Globus pallidus (tissue), 1 donor: ENCODE data around the gene DENR.
"Not testable (repeated sequence)": the region's sequence is repeated elsewhere in the genome, so short reads cannot be mapped to it uniquely, and the experiment has no call there.

ENCODE experiments used
- DNase-seq: peaks from one replicate; pipeline ENCODE4 v3.0.0-alpha.2; 2015; ENCODE audit warnings: low spot score

Gene DENR, protein sequence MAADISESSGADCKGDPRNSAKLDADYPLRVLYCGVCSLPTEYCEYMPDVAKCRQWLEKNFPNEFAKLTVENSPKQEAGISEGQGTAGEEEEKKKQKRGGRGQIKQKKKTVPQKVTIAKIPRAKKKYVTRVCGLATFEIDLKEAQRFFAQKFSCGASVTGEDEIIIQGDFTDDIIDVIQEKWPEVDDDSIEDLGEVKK

DNA sequence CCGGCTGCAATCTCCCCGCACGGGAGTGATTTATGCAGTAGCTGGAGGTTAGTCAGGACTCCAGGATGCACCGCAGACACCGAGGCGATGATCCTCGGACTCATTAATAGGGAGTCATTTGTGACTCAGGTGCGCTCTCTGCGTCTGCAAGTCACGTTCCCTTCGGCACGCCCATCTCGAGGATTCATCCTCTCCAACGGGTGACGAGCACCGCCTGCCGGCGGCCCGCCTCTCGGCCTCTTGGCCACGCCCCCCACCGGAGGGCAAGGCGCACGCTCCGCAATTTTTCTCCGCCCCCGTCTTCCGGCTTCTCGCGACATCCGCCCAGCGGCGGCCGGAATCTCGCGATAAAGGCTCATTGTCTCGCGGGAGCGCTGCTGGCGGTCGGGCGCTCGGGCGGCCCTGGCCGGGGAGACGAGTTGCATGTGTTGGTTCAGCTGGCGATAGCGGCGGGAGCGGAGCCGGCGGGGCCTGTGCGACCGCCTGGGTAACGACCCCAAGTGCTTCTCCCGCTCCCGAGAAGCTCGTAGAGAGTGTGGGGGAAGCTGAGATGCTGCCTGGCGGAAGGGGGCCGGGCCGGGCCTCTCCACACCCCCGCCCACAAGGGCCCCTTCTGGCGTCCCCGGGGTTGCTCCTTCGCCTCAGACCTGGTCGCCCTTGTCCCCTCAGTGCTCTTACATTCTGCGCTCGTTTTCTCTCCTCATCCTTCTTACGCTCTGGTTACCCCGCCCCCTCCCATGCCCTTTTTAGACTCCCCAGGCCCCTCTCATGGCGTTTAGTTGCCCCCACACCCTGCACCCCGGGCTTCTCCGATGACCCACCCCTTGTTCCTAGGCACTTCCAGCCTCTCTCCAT lies at the start of gene DENR:
DENR (plus strand) TSS at position 361 of the 855 bp plus-strand sequence. CDS start 878 bp downstream, outside the sequence.
- peak; percentile 93 for DNase-seq

DNA sequence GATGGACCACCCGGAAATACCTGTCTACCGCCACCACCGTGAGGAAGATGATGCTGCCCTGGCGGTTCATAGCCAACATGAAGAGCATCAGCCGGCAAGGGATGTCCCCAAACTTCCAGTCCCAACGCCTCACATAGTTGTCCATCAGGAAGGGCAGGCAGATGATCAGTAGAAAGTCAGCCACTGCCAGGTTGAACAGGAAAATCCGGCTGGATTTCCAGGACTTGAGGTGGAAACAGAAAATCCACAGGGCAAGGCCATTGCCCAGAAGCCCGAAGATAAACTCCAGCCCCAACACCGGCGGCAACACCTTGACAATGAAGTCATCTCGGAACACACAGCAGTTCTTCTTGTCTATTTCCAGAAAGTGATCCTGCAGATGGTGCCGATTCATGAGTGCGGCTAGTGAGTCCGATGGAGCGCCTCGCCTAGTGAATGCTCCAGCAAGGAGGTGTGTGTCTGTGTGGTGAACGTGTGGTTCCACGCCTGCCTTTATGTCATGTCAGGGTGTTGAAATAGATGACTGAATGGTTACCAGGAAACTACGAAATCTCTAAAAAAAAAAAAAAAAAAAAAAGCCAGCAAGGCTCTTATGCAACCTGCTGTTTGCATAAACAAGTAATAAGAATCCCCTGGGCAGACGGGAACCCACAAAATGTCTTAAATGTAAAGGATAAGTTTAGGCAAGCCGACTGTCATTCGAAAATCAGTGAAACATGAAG lies 49.6 kb upstream of the DENR start, which contains the start of gene HCAR2:
HCAR2 (minus strand) TSS at position 468 of the 722 bp plus-strand sequence; CDS start at position 394, 74 bp downstream.
- not testable (repeated sequence) for DNase-seq

DNA sequence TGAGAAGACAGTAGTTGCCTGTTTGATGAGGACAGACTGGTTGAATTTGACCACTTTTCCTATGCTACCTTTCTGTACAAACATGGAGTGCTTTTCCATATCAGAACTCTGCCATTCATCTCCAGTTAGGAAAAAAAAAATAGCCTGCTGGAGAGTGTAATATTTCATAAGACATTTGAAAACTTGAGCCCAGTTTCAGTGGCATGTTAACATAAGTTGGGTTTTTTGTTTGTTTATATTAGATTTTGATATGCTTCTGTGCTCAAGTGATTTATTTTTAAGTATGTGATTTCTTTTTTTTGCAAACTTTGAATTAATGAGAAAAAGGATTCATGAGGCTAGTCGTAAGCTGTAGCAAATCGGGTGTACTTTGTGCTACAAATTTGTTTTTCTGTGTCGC lies 48.8 kb upstream of the DENR start:
- DNase-seq, result not testable (repeated sequence)

DNA sequence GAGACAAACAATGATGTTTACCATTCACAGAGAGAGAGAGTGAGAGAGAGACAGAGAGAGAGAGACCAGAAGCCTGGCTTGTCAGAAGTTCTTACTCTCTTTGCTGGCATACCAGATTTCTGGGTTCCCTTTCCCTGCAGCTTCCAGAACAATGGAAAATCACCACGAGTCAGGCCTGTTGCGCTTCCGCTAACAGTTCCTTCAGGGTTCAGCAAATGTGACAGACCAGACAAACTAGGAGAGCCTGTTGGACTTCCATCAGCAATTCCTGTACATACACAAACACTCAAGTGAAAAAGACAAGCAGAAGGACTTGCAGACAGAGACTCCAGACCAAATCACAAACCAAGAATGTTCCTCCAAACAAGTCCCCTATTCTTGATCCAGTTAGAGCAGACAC lies 43.3 kb upstream of the DENR start:
- not testable (repeated sequence) for DNase-seq

DNA sequence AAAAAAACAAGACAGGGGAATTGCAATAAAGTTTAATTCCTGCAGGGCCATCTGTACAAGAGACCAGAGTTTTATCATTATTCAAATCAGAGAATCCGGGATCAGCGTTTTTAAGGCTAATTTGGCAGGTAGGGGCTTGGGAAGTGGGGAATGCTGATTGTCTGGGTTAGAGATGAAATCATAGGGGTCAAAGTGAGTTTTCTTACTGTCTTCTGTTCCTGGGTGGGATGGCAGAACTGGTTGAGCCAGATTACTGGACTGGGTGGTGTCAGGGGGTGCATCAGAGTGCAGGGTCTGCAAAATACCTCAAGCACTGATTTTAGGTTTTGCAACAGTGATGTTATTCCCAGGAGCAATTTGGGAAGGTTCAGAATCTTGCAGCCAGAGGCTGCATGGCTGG lies 42.3 kb upstream of the DENR start:
- DNase-seq, result not testable (repeated sequence)

DNA sequence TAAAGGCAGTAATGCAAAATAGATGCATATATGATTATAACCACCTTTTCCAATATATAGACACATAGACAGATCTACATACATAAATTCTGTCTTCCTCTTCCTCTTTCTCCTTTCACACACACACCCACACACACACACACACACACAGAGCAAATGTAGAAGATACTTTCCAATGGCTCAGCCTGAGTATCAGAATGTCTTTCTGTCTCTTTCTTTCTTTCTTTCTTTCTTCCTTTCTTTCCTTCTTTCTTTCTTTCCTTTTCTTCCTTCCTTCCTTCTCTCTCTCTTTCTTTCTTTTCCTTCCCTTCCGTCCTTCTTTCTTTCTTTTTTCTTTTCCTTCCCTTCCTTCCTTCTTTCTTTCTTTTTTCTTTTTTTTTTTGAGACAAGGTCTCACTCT lies 41.4 kb upstream of the DENR start:
- not testable (repeated sequence) for DNase-seq

DNA sequence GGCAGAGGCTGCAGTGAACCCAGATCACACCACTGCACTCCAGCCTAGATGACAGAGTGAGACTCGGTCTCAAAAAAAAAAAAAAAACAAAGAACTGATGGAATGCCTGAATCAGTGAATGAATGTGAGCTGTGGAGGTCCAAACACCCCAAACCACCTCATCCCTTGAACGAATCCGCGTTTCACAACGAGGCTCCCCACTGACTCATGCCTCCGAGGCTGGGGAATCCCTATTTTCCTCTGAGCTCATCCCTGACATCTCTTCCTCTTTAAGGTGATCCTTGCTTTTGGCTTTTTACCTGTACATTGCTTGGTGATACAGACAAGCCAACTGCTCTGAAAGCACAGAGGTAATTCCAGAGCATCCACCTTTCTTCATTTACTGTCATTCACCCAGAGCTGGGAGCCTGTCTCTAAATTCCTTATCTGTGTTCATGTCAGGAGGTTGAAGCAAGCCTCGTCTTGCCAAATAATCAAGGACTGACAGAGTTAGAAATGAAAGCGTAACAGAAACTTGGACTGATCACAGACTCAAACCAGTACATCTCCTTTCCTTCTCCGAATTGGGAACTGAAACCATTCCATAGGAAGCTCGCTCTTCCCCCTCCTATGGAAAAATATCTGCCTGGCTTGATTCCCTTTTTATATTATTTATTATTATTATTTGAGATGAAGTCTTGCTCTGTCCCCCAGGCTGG lies 39.0 kb upstream of the DENR start:
- DNase-seq, result not testable (repeated sequence)

DNA sequence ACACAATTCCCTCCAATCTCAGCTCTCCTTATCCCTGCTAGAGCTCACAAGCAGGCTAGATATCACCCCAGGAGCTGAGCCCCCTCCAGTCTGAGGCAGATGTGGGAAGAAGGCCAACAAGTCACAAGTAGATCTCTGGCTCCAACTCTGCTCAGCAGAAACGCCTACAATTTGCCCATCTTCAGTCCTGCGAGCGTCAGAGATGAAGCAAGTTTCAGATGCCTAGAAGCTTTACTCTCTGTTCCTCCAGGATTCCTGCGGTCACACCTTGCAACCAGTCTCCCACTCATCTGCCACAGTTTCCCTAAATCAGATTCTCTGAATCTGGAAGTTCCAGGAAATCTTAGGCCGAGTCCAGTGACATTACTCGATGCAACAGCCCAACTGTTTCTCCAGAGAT lies 37.4 kb upstream of the DENR start:
- DNase-seq, result not testable (repeated sequence)

DNA sequence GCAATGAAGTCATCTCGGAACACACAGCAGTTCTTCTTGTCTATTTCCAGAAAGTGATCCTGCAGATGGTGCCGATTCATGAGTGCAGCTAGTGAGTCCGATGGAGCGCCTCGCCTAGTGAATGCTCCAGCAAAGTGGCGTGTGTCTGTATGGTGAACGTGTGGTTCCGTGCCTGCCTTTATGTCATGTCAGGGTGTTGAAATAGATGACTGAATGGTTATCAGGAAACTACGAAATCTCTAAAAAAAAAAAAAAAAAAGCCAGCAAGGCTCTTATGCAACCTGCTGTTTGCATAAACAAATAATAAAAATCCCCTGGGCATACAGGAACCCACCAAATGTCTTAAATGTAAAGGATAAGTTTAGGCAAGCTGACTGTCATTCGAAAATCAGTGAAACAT lies 36.0 kb upstream of the DENR start, which contains the start of gene HCAR3:
HCAR3 (minus strand) TSS at position 154 of the 400 bp plus-strand sequence; CDS start at position 80, 74 bp downstream.
- not testable (repeated sequence) for DNase-seq

DNA sequence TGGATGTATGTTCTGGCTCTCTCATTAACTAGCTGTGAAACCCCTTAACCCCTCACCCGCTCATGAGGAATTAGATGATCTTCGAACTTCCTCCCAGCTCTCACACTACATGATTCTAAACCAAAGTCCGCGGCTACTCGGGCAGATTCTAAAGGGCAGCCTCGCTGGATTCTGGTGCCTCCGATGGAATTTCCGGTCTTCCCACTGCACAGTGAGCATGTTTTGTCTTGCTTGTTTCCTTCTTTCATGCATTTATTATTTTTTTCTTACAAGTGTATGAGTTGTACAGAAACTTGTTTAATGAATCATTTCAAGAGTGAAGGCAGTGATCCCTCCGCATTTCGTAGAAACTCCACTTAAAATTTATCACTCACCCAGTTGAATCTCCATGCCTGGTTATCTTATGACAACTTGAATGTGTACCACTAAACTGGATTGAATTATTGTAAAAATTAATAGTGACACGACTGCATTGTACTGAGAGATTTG lies 31.5 kb upstream of the DENR start:
- no peak for DNase-seq

DNA sequence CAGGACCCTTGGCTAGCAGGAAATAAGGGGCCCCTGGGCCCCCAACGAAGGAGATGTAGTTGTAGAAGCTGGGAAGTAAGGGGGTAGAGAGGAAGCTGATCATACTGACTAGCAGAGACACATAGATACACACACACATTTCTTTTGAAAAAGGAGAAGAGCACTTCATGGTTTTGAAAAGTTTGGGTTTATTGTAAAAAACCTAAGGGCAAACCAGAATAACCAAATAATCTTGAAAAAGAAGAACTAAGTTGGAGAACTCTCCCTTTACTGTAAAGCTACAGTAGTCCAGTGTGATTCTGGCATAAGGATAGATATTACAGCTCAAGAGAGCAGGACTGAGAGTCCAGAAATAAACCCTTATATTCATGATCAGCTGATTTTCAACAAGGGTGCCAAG lies 30.2 kb upstream of the DENR start:
- no peak for DNase-seq

DNA sequence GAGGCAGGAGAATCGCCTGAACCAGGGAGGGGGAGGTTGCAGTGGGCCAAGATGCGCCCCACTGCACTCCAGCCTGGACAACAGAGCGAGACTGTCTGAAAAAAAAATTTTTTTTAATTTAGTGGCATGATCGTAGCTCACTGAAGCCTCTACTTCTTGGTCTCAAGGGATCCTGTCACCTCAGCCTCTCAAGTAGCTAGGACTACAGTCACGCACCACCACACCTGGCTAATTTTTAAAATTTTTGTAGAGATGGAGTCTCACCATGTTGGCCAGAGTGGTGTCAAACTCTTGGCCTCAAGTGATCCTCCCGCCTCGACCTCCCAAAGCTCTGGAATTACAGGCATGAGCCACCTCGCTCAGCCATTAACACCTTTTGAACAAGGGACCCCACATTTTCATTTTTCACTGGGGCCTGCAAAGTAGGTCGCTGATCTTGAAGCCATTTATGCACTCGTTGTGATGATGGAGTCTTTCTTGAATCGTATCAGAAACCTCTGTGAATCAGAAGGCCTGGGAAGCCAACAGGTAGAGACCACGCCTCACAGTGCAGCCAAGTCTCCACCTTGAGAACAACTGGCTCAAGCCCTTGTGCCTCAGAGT lies 27.9 kb upstream of the DENR start:
- DNase-seq, result no peak

DNA sequence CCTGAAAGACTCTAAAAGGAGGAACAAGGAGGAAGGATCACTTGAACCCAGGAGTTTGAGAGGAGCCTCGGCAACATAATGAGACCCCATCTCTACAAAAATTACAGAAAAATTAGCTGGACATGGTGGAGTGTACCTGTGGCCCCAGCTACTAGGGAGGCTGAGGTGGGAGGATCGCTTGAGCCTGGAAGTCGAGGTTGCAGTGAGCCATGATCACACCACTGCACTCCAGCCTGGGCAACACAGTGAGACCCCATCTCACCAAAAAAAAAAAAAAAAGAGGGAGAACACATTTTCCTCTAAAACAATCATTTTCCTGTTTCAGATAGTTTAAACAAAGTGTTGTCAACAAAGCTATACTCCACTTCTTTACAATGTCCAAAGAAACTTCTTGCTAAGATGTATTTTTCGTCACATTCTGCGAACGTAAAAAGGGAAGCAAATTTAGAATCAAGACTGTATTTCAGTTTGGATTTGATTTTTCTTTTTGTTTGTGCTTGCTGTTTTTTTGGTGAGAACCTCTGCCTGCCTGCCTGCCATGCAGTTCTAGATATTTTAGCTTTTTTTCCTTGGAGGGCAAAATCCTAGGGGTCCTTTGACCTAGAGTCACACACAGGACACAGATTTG lies 27.1 kb upstream of the DENR start:
- DNase-seq, result no peak

DNA sequence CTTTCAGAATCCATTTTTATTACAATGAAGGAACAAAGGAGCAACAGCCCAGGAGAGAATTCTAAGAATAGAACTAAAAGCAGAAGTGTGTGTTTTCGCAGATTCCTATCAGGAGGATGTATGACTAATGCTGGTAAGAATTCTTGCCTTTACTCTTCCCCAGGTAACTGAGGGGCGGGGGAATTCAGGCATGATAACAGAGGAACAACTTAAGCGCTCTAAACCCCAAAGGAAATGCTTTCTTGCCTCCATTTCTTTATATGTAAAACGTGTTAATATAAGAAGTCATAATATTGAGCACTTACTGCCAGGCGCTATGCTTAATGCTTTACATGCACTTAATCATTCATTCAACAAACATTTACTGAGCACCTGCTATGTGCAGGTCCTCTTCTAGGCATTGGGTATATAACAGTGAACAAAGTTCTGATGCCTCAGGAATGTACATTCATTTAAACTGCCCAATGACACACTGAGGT lies 26.5 kb upstream of the DENR start:
- DNase-seq, result no peak

DNA sequence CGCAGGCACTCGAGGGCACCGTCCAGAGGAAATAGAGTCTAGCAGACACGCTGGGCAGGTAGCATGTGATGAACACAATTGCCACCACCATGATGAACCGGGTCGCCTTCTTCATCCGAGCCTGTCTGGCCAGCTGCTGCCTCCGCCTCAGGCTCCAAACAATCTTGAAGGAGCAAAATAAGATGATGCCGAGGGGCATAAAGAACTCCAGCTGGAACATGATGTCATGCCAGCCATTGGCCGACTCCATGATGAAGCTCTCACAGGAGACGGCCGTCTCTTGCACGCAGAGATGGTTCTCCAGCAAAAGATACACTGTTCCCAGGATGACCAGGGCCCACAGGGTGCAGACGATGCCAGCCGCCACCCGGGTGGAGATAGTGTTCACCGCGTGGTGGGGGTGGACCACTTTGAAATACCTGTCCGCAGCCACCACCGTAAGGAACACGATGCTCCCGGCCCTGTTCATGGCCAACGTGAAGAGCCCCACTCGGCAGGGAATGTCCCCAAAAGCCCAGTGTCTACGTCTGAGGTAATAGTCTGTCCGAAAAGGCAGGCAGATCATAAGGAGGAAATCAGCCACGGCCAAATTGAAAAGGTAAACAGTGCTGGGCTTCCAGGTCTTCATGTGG lies 22.9 kb upstream of the DENR start:
- no peak for DNase-seq

DNA sequence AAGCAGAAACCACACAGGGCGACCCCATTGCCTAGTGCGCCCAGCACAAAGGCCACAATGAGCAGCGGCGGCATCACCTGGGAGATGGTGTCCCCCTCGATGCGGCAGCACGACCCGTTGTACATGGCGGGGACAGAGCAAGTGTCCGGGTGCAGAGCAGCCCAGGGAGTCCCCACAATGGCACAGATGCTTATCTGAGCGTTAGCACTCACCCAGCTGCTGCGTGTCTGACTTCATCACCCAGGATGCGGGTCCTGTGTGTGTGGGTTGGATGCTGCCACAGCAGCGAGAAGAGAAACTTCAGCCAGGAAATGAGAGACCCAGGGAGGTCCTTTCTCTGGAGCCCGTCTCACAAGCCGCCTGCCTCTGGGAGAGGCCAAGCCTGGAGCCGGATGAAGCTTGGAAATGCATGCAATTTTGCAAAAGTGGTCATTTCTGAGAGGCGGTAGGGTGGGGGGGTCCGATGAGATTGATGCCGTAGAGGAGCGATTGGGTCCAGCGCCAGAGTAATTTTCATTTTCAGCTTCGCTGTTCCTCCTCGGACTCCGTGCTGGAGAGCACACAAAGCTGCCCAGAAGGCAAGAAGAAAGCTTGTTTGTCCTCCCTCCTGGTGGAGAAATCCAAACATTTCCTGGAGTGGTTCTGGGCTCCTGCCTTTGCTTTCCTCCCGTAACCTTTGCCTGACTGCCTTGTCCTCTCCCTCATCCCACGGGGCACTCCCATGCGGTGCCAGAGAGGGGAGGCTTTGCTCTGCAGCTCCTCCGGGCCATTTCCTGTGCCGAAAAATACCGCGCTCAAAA lies 22.2 kb upstream of the DENR start, which contains the start of gene HCAR1:
HCAR1 (minus strand) TSS at position 630 of the 800 bp plus-strand sequence; CDS start at position 125, 505 bp downstream.
- no peak for DNase-seq

DNA sequence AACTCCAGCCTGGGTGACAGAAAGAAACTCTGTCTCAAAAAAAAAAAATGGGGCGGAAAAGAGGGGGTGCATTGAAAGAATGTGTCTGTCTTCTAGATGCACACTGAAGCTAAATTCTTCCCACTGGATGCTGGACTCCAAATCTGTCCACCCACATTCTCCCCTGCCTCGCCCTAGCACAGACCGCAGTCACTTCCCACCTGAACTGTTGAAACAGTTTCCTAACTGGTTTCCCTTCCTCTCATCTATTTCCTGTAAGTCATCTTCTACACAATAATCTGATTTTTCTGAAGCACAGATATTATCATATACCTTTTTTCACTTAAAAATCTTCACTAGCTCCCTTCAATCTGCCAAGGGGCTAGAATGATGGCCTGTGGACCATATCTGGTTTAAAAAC lies 20.5 kb upstream of the DENR start:
- DNase-seq, result no peak

DNA sequence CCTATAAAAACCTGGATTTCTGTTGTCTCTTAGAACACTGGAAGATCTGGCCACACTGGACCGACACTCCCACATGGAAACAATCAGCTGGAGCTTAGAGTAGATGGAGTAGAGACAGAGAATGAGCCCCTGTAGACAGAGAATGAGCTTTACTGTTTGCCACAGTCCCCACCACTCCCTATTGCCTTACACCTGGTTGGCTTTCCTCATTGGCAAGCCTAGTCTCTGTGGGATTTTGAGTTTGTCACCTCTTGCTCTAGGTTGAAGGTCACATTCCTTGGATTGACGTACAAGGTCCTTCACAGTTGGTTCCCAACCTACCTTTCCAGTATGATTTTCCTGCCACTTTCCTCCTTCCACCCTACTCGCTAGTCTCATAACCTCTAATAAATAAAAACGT lies 20.0 kb upstream of the DENR start:
- DNase-seq, result no peak

DNA sequence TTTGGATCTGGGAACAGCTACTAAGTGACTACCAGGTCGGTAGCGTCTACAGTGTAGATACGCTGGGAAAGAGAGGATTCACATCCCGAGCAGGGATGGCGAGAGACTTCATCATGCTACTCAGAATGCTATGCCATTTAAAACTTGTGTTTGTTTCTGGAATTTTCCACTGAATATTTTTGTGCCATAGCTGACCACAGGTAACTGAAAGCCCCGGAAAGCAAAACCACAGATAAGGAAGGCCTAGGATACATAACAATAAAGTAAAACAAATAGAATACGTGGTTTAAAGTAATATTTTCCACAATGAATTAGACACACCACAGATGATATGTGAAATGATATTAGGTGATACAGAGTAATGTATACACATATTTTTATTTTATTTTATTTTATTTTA lies 14.1 kb upstream of the DENR start:
- DNase-seq, result no peak
